Frontal cortex (tissue), 4 donors: ENCODE results near the gene SUMO3. TPM values are rescaled to one million over a fixed set of nuclear protein-coding genes. Genes with fewer than 3 reads are reported as not detected.

Experiments used
- DNase-seq, 2 donors: peaks; one replicate each; pipeline ENCODE4 v3.0.0; 2012; ENCODE audit warnings: low spot score in 2 of 2
- FAIRE-seq: peaks from 2 replicates; lab custom pipeline; 2012; peaks lifted over from hg19 to GRCh38; lab: Jason Lieb, UNC
- total RNA-seq: library from RNA; depleted of rRNA; stranded (reverse); fragments of >200 nt; gene quantifications from one replicate; pipeline ENCODE4 v1.2.3, GENCODE V29; 2014
- donor health status: control.
- donor health status: control.
- donor health status: control.

Gene SUMO3
- total RNA-seq, result 63.2 TPM

GRCh38 chr21:44817914-44818639, at the start of gene SUMO3:
SUMO3 (minus strand) TSS chr21:44818062; CDS start chr21:44817968, 94 bp downstream.
- FAIRE-seq (no peak), DNase-seq (peak; percentile 93)

GRCh38 chr21:44867464-44867863, 49.6 kb upstream of the SUMO3 start:
- FAIRE-seq, result no peak

GRCh38 chr21:44866780-44867179, 48.9 kb upstream of the SUMO3 start:
- FAIRE-seq (no peak), DNase-seq (no peak)

More at GRCh38 chr21:44867464-44867863, 49.6 kb upstream of the SUMO3 start:
- no peak for DNase-seq

GRCh38 chr21:44865561-44866280, 47.9 kb upstream of the SUMO3 start:
- no peak for FAIRE-seq

GRCh38 chr21:44862869-44863685, 45.2 kb upstream of the SUMO3 start:
- FAIRE-seq (no peak), DNase-seq (no peak)

More at GRCh38 chr21:44865561-44866280, 47.9 kb upstream of the SUMO3 start:
- no peak for DNase-seq

GRCh38 chr21:44858791-44859190, 40.9 kb upstream of the SUMO3 start:
- FAIRE-seq (no peak), DNase-seq (no peak)

GRCh38 chr21:44858291-44858690, 40.4 kb upstream of the SUMO3 start:
- FAIRE-seq, result no peak

GRCh38 chr21:44857127-44857892, 39.4 kb upstream of the SUMO3 start:
- no peak for DNase-seq
- FAIRE-seq, result no peak

More at GRCh38 chr21:44858291-44858690, 40.4 kb upstream of the SUMO3 start:
- DNase-seq, result no peak

GRCh38 chr21:44856131-44856530, 38.3 kb upstream of the SUMO3 start:
- DNase-seq (no peak), FAIRE-seq (no peak)

GRCh38 chr21:44855572-44855971, 37.7 kb upstream of the SUMO3 start:
- DNase-seq, result no peak
- no peak for FAIRE-seq

- DNase-seq (no peak), FAIRE-seq (no peak)
These were observed 37.0 kb upstream of the SUMO3 start for GRCh38 chr21:44854664-44855446.

- no peak for DNase-seq
- FAIRE-seq, result no peak
These were observed 36.5 kb upstream of the SUMO3 start for GRCh38 chr21:44854391-44854663.

GRCh38 chr21:44853601-44854390, 35.9 kb upstream of the SUMO3 start:
- no peak for FAIRE-seq
- no peak for DNase-seq

- no peak for FAIRE-seq
These were observed 33.2 kb upstream of the SUMO3 start for GRCh38 chr21:44850905-44851657.

GRCh38 chr21:44850208-44850800, 32.4 kb upstream of the SUMO3 start:
- DNase-seq (no peak), FAIRE-seq (no peak)

More at GRCh38 chr21:44850905-44851657, 33.2 kb upstream of the SUMO3 start:
- no peak for DNase-seq

- no peak for FAIRE-seq
- DNase-seq, result no peak
These were observed 31.8 kb upstream of the SUMO3 start for GRCh38 chr21:44849616-44850130.
